Lower lobe of right lung (tissue), 2 donors: ENCODE measurements around the gene VSTM2B. TPM values are rescaled to one million over a fixed set of nuclear protein-coding genes. Genes with fewer than 3 reads are reported as not detected.

ENCODE experiments used
- ATAC-seq, 2 donors: fragments of 200-7000 bp; cut with Tn5 transposase; one replicate each; pipeline ENCODE4 v1.9.1; 2020 to 2022; ENCODE audit warnings: mild to moderate bottlenecking in 2 of 2, moderate library complexity in 2 of 2
- DNase-seq: peaks from one replicate; pipeline ENCODE4 v3.0.0-alpha.2; 2020
- H3K27ac ChIP-seq: fragments of 200-600 bp; one replicate; pipeline ENCODE4 v1.8.0; 2022
- H3K27me3 ChIP-seq: fragments of 200-600 bp; one replicate; pipeline ENCODE4 v1.8.0; 2022; ENCODE audit warnings: low read depth
- H3K36me3 ChIP-seq: fragments of 200-600 bp; one replicate; pipeline ENCODE4 v1.8.0; 2022; ENCODE audit warnings: mild to moderate bottlenecking
- H3K4me1 ChIP-seq: fragments of 200-600 bp; one replicate; pipeline ENCODE4 v1.8.0; 2022
- H3K4me3 ChIP-seq: fragments of 200-600 bp; one replicate; pipeline ENCODE4 v1.8.0; 2022; ENCODE audit warnings: mild to moderate bottlenecking
- H3K9me3 ChIP-seq: fragments of 200-600 bp; one replicate; pipeline ENCODE4 v1.8.0; 2022
- intact Hi-C: fragments of 100-400 bp; cut with DNase I; formaldehyde crosslinking; loops from one replicate; pipeline ENCODE4 v1.11.0; 2022
- total RNA-seq: library from RNA; stranded (reverse); fragmentation: NEBNext Ultra II Directional; extraction: Animal tissue kit (Norgen Biotek cat#: 25700); gene quantifications from one replicate; pipeline ENCODE4 v1.2.1, GENCODE V29; 2021
- TF ChIP-seq, protein P1 (sequence below): fragments of 200-600 bp; IDR thresholded peaks from one replicate; pipeline ENCODE4 v1.8.0; 2022; ENCODE audit warnings: antibody characterized with exemption, mild to moderate bottlenecking
- donor health status: DM: no; HTN: yes; CAD: no; lungs with severe emphysema.

The VSTM2B gene
- total RNA-seq, 1 donor from 2014 or later: not detected

DNA sequence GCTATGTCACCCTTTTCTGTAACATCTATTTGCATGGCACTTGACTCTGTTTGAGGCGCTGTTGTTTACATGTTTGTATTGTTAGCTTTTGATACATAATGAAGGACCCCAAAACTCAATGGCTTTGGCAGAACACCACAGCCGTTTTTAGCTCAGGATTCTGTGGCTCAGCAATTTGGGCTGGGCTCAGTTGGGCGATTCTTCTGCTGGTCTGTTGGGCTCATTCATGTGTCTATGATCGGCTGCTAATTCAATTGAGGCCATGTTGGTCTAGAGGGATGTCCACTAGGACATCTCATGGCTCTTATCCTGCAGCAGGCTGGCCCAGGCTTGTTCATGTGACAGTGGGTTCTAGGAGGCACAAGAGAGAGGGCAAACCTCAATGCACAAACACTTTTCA is 33.9 kb downstream of the VSTM2B start:
- no peak overlapping the region for H3K27ac ChIP-seq
- intact Hi-C loops: no loop called here
- DNase-seq (no peak), ATAC-seq (no peak)
- peaks cover 4% of the 10 kb centered on the region for H3K27me3 ChIP-seq
- H3K4me1 ChIP-seq: no peaks in the 10 kb centered on the region
- no peaks in the 10 kb centered on the region for H3K36me3 ChIP-seq
- TF ChIP-seq, protein P1, sequence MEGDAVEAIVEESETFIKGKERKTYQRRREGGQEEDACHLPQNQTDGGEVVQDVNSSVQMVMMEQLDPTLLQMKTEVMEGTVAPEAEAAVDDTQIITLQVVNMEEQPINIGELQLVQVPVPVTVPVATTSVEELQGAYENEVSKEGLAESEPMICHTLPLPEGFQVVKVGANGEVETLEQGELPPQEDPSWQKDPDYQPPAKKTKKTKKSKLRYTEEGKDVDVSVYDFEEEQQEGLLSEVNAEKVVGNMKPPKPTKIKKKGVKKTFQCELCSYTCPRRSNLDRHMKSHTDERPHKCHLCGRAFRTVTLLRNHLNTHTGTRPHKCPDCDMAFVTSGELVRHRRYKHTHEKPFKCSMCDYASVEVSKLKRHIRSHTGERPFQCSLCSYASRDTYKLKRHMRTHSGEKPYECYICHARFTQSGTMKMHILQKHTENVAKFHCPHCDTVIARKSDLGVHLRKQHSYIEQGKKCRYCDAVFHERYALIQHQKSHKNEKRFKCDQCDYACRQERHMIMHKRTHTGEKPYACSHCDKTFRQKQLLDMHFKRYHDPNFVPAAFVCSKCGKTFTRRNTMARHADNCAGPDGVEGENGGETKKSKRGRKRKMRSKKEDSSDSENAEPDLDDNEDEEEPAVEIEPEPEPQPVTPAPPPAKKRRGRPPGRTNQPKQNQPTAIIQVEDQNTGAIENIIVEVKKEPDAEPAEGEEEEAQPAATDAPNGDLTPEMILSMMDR: no peak
- H3K9me3 ChIP-seq: peaks cover 10% of the 10 kb centered on the region
- no peak overlapping the region for H3K4me3 ChIP-seq

DNA sequence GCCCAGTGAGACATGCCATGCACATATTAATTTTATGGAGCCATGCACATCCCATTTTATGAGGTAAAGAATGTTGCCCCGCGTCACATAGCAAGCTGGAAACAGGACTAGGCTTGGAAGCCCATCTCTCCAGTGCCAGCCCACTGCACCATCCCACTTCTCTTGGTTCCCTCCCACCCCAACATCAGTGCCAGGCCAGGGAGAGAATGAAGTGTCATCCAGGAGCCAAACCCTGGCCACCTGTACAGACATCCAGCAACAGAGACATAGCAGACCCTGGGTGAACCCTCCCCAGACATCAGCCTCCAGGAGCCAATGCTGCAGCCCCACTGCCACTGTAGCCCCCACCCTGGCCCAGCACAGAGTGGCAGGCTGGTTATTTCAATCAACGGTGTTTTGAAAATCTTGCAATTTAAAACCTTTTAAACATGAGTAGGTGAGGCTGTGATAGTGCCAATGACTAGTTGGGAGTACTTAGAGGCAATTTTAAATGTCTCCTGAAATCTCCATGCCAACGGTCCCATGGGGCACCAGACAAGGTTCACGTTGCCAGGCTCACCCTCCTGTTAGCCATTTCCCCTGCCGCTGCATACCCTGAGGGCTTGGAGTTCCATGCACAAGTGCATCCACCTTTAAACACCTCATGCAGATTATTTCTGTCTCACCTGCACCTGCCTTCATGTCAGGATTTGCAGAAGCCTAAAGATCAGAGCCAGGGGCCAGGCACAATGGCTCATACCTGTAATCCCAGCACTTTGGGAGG is 34.7 kb downstream of the VSTM2B start:
- intact Hi-C loops: no loop called here
- ATAC-seq (no peak), DNase-seq (no peak)
- Histone ChIP-seq H3K4me1 (no peaks in the 10 kb centered on the region), H3K36me3 (no peaks in the 10 kb centered on the region), H3K27me3 (peaks cover 8% of the 10 kb centered on the region), H3K9me3 (peaks cover 10% of the 10 kb centered on the region), H3K27ac (no peak overlapping the region), H3K4me3 (no peak overlapping the region)
- TF ChIP-seq, protein P1: no peak

- TF ChIP-seq, protein P1: no peak
- intact Hi-C loops: no loop called here
These were observed 35.8 kb downstream of the VSTM2B start for GRCh38 chr19:29561601-29562000.

DNA sequence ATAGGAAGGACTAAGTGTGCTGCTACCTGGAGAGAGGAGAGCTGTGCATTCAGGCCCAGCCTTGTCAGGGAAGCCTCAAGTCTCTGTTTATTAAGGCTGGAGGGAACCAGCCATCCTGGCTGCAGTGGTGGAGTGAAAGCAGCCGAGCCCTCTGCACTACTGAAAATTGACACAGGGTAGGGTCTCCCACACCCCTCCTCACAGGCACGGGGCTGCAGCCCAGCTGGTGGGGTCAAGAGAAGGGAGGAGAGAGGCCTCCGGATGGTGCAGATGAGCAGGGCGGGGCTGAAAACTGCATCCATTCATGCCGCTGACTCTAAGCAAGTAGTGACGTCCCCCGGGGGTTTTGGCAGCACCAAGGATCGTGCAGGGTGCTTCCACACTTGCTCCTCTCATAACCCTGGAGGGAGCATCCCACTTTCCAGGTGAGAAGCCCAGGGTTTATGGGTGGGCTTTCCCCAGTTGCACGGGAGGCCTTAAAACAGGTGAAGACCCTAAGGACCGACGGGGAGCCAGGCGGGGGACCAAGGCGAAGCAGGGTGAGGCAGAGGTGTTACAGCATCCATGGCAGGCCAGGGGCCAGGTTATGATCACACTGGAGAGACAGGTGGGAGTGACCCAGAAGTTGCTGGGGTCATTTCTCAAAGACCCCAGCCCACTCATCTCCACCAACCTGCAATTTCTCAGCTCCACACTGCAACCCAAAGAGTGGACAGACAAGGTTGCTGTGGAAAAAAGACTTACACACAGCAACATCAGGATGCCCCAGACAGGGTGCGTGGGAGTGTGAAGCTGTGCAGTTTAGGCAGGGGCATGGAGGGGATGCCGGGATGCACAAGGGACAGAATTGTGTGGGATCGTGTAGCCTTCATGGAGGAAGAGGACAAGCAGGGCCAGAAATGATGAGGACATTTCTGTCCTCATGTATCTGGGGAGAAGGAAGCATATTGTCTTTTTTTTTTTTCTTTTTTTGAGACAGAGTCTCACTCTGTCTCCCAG is 36.8 kb downstream of the VSTM2B start:
- ATAC-seq (no peak), DNase-seq (no peak)
- peaks cover 11% of the 10 kb centered on the region for H3K27me3 ChIP-seq
- no peak overlapping the region for H3K4me3 ChIP-seq
- TF ChIP-seq, protein P1: no peak
- H3K9me3 ChIP-seq: peaks cover 10% of the 10 kb centered on the region
- H3K27ac ChIP-seq: no peak overlapping the region
- no peaks in the 10 kb centered on the region for H3K36me3 ChIP-seq
- intact Hi-C loops: no loop called here
- no peaks in the 10 kb centered on the region for H3K4me1 ChIP-seq

More at GRCh38 chr19:29561601-29562000, 35.8 kb downstream of the VSTM2B start:
- Histone ChIP-seq H3K9me3 (peaks cover 10% of the 10 kb centered on the region), H3K4me1 (no peaks in the 10 kb centered on the region), H3K27me3 (peaks cover 11% of the 10 kb centered on the region), H3K4me3 (no peak overlapping the region), H3K27ac (no peak overlapping the region), H3K36me3 (no peaks in the 10 kb centered on the region)
- ATAC-seq (no peak), DNase-seq (no peak)

- DNase-seq: no peak
- ATAC-seq: no peak
These were observed 37.8 kb downstream of the VSTM2B start for GRCh38 chr19:29563486-29564101.

More at GRCh38 chr19:29563486-29564101, 37.8 kb downstream of the VSTM2B start:
- Histone ChIP-seq H3K9me3 (peaks cover 10% of the 10 kb centered on the region), H3K27ac (no peak overlapping the region), H3K4me3 (no peak overlapping the region), H3K27me3 (peaks cover 11% of the 10 kb centered on the region), H3K4me1 (no peaks in the 10 kb centered on the region), H3K36me3 (no peaks in the 10 kb centered on the region)
- TF ChIP-seq, protein P1: no peak
- intact Hi-C loops: no loop called here
